ENCODE results near the gene CYYR1. TPM values are rescaled to one million over a fixed set of nuclear protein-coding genes. Genes with fewer than 3 reads are reported as not detected.

CYYR1 gene
- total RNA-seq, 1 donor from 2014 or later: 29.6 TPM

DNA sequence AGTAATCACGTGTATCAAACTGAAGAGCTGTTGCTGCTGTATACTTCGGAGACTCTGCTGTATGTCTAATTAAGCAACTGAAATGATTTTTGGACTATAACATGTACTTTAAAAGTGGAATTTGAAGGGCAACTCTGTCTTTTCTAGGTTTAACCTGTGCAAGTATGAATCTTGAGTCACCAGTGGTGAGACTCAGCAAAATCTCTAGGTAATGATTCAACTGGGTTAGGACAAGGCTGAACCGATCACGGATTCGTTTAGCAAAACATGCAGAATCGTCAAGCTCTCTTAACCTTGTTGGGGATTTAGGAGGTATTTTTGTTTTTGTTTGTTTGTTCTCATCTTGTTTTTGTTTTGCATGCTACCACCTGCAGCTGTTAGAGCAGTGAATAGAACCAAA lies 149.6 kb downstream of the CYYR1 start:
- Histone ChIP-seq H3K36me3 (no peaks in the 10 kb centered on the region), H3K4me1 (no peaks in the 10 kb centered on the region), H3K27me3 (no peaks in the 10 kb centered on the region), H3K4me3 (no peak overlapping the region), H3K27ac (no peak overlapping the region), H3K9me3 (no peaks in the 10 kb centered on the region)
- TF ChIP-seq, protein P1, sequence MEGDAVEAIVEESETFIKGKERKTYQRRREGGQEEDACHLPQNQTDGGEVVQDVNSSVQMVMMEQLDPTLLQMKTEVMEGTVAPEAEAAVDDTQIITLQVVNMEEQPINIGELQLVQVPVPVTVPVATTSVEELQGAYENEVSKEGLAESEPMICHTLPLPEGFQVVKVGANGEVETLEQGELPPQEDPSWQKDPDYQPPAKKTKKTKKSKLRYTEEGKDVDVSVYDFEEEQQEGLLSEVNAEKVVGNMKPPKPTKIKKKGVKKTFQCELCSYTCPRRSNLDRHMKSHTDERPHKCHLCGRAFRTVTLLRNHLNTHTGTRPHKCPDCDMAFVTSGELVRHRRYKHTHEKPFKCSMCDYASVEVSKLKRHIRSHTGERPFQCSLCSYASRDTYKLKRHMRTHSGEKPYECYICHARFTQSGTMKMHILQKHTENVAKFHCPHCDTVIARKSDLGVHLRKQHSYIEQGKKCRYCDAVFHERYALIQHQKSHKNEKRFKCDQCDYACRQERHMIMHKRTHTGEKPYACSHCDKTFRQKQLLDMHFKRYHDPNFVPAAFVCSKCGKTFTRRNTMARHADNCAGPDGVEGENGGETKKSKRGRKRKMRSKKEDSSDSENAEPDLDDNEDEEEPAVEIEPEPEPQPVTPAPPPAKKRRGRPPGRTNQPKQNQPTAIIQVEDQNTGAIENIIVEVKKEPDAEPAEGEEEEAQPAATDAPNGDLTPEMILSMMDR (IDR thresholded peaks at IDR 0.05): no peak
- intact Hi-C loops (cut with DNase I): no loop called here
- DNase-seq (ENCODE audit: low spot score in 2 of 2): no peak

DNA sequence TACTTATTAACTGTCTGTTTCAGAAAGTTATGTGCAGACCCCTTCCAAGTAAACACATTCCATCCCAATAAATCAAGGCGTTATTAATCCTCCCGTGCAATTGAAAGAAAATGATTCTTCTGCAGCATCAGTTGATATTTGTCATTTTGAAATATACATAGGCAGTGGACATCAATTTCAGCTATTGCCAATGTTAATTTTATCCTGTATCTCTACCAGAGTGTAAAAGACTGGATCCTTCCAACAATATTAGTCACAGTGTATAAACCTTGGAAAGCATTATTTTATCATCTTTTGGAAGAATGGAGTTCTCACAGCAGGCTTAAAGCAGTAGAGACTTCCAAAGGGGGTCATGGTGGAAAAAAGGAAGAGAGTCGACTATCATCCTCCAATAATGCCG lies 150.4 kb downstream of the CYYR1 start:
- no peak overlapping the region for H3K4me3 ChIP-seq
- H3K27ac ChIP-seq: no peak overlapping the region
- intact Hi-C loops (cut with DNase I): no loop called here
- TF ChIP-seq, protein P1 (IDR thresholded peaks at IDR 0.05): no peak
- no peaks in the 10 kb centered on the region for H3K4me1 ChIP-seq
- no peak for DNase-seq (ENCODE audit: low spot score in 2 of 2)
- no peaks in the 10 kb centered on the region for H3K27me3 ChIP-seq
- no peaks in the 10 kb centered on the region for H3K9me3 ChIP-seq
- H3K36me3 ChIP-seq: no peaks in the 10 kb centered on the region

DNA sequence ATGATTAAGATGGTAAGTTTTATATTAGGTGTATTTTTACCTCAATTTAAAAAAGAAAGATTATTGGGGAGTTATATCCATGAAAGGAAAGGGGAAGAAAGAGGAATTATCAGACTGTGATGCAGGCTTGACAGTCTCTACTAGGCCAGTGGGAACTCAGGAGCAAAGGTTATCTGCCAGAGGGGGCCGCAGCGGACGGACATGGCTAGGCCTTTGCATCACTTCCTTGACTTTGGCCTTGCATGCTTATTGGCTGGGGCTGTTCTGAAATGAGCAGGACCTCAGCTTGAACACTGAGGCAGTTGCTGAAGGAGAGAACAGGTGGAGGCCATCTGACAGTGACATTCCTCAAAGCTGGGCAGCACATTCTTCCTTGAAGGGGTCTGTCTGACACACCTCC lies 150.9 kb downstream of the CYYR1 start:
- H3K27ac ChIP-seq: no peak overlapping the region
- intact Hi-C loops (cut with DNase I): no loop called here
- no peaks in the 10 kb centered on the region for H3K27me3 ChIP-seq
- H3K36me3 ChIP-seq: no peaks in the 10 kb centered on the region
- no peak overlapping the region for H3K4me3 ChIP-seq
- TF ChIP-seq, protein P1 (IDR thresholded peaks at IDR 0.05): no peak
- no peaks in the 10 kb centered on the region for H3K9me3 ChIP-seq
- no peaks in the 10 kb centered on the region for H3K4me1 ChIP-seq
- no peak for DNase-seq (ENCODE audit: low spot score in 2 of 2)

DNA sequence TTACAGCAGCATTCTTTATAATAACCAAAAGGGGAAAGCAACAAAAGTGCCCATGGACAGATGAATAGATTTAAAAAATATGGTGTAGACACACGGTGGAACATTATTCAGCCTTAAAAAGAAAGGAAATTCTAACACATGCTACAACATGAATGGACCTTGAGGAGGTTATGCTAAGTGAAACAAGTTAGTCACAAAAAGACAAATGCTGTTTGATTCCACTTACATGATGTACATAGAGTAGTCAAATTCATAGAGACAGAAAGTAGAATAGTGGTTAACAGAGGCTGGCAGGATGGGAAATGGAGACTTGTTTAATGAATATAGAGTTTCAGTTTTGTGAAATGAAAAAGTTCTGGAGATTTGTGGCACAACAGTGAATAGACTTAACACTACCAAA lies 151.4 kb downstream of the CYYR1 start:
- H3K4me3 ChIP-seq: no peak overlapping the region
- no peaks in the 10 kb centered on the region for H3K27me3 ChIP-seq
- DNase-seq (ENCODE audit: low spot score in 2 of 2): no peak
- no peaks in the 10 kb centered on the region for H3K4me1 ChIP-seq
- TF ChIP-seq, protein P1 (IDR thresholded peaks at IDR 0.05): no peak
- H3K9me3 ChIP-seq: no peaks in the 10 kb centered on the region
- intact Hi-C loops (cut with DNase I): no loop called here
- H3K36me3 ChIP-seq: no peaks in the 10 kb centered on the region
- H3K27ac ChIP-seq: no peak overlapping the region

All from ascending aorta (tissue), 2 donors.